ENCODE results near the gene NFATC1. TPM values are rescaled to one million over a fixed set of nuclear protein-coding genes. Genes with fewer than 3 reads are reported as not detected.

The NFATC1 gene
- total and polyA plus RNA-seq, 2 donors, result 5.4 to 23.8 TPM

DNA sequence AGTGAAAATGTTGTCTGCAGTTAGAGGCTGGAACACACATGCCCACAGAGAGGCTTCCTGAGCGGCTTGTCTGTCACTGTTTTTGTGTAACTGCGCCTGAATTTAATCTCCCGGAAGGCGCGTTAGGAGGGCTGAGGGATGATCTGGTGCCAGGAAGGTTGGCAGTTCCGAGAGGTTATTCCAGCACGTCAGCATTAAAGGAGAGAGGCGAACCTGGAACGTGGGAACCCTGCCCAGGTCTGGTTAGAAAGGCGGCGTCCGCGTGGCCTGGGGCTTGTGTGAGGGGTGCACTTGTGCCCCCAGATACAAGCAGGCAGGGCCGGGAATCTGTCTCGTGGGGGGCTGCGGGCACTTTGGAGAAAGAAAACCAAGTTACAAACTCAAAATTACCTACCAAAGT lies 75.3 kb downstream of the NFATC1 start:
- no peak overlapping the region for H3K4me3 ChIP-seq (ENCODE audit: low read length in 2 of 2)

DNA sequence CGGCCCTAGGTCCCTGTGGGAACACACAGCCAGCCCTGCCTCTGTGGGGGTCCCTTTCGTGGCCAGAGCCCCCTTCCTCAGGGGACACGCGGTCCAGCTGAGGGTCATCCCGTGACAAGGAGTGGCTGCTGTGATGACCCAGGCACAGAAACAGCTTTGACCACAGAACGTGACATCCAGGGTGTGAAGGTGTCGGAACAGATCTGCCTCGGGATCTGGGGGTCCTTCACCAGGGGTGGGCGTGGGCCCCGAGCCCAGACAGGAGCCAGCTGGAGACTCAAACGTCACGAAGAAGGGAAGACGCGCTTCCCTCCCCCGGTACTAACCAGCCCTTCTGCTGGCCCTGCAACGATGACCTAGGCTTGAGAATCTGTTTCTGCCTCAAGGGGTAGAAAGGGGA lies 75.9 kb downstream of the NFATC1 start:
- no peak for DNase-seq (ENCODE audit: low read depth in 6 of 9, low spot score in 9 of 9)
- WGBS, result 98% methylated on average over 16 of the region's 16 CpGs
- H3K27me3 ChIP-seq (ENCODE audit: control insufficient read depth in 2 of 2, insufficient read depth in 1 of 2, low read length in 1 of 2), result no peaks in the 10 kb centered on the region
- peaks cover 12 to 45% of the 10 kb centered on the region in 2 donors for H3K36me3 ChIP-seq (ENCODE audit: control insufficient read depth in 2 of 2, insufficient read depth in 2 of 2, low read length in 1 of 2)
- no peak overlapping the region for H3K27ac ChIP-seq (ENCODE audit: low read depth in 1 of 2, low read length in 1 of 2)
- H3K4me3 ChIP-seq (ENCODE audit: low read length in 2 of 2), result no peak overlapping the region
- H3K9me3 ChIP-seq (ENCODE audit: control insufficient read depth in 2 of 2, insufficient read depth in 1 of 2, low read length in 1 of 2), result peaks cover 3 to 21% of the 10 kb centered on the region in 2 donors
- peaks cover 0 to 19% of the 10 kb centered on the region in 2 donors for H3K4me1 ChIP-seq (ENCODE audit: control insufficient read depth in 2 of 2, insufficient read depth in 2 of 2, low read length in 2 of 2)

More for the DNA sequence above, 75.3 kb downstream of the NFATC1 start:
- Histone ChIP-seq H3K9me3 (ENCODE audit: control insufficient read depth in 2 of 2, insufficient read depth in 1 of 2, low read length in 1 of 2) (peaks cover 0 to 16% of the 10 kb centered on the region in 2 donors), H3K4me1 (ENCODE audit: control insufficient read depth in 2 of 2, insufficient read depth in 2 of 2, low read length in 2 of 2) (peaks cover 0 to 24% of the 10 kb centered on the region in 2 donors), H3K27ac (ENCODE audit: low read depth in 1 of 2, low read length in 1 of 2) (no peak overlapping the region), H3K36me3 (ENCODE audit: control insufficient read depth in 2 of 2, insufficient read depth in 2 of 2, low read length in 1 of 2) (peaks cover 12 to 40% of the 10 kb centered on the region in 2 donors), H3K27me3 (ENCODE audit: control insufficient read depth in 2 of 2, insufficient read depth in 1 of 2, low read length in 1 of 2) (no peaks in the 10 kb centered on the region)
- WGBS, result 93% methylated on average over 16 of the region's 16 CpGs
- no peak for DNase-seq (ENCODE audit: low read depth in 6 of 9, low spot score in 9 of 9)

DNA sequence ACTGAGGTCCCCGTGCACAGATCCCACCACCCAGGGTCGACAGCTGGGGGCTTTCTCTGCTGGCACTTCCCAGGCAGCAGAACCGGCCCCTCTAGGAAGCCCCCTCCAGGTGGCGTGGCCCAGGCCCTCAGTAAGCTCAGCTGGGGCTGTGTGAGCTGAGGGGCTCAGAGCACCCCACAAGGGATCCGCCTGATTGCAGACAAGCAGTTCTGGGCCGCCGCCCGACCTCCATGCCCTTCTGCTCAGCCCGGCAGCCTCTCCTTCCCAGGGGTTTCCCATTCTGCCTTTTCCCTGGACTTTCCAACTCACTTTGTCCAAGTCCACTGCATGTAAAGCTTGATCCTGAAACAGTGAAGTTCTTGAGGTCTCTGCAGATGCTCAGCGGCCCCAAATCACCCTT lies 76.4 kb downstream of the NFATC1 start:
- no peak overlapping the region for H3K4me3 ChIP-seq (ENCODE audit: low read length in 2 of 2)
- WGBS, result 98% methylated on average over 10 of the region's 10 CpGs
- DNase-seq (ENCODE audit: low read depth in 6 of 9, low spot score in 9 of 9), result no peak
- H3K27ac ChIP-seq (ENCODE audit: low read depth in 1 of 2, low read length in 1 of 2), result no peak overlapping the region
- H3K27me3 ChIP-seq (ENCODE audit: control insufficient read depth in 2 of 2, insufficient read depth in 1 of 2, low read length in 1 of 2), result no peaks in the 10 kb centered on the region
- peaks cover 3 to 24% of the 10 kb centered on the region in 2 donors for H3K9me3 ChIP-seq (ENCODE audit: control insufficient read depth in 2 of 2, insufficient read depth in 1 of 2, low read length in 1 of 2)
- H3K4me1 ChIP-seq (ENCODE audit: control insufficient read depth in 2 of 2, insufficient read depth in 2 of 2, low read length in 2 of 2), result peaks cover 0 to 18% of the 10 kb centered on the region in 2 donors
- H3K36me3 ChIP-seq (ENCODE audit: control insufficient read depth in 2 of 2, insufficient read depth in 2 of 2, low read length in 1 of 2), result peaks cover 12 to 46% of the 10 kb centered on the region in 2 donors

DNA sequence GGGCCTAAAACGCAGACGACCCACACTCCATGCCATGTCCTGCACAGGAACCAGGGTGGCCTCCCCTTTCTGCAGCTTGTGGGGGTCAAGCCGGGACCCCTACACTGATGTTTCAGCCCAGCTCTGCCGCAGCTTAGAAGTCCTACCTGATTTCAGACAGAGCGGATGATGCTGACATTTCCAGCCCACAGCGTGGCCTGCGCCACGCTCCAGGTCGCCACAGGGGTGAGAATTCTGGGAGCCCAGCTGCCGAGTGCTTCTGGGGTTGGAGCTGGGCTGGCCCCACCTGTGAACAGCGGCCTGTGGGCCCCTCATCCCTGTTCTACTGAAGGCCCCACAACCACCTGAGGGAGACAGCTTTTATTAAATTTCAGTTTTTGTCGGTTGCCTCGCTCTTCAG lies 77.2 kb downstream of the NFATC1 start:
- Histone ChIP-seq H3K4me3 (ENCODE audit: low read length in 2 of 2) (no peak overlapping the region), H3K27me3 (ENCODE audit: control insufficient read depth in 2 of 2, insufficient read depth in 1 of 2, low read length in 1 of 2) (no peaks in the 10 kb centered on the region), H3K36me3 (ENCODE audit: control insufficient read depth in 2 of 2, insufficient read depth in 2 of 2, low read length in 1 of 2) (peaks cover 9 to 44% of the 10 kb centered on the region in 2 donors), H3K9me3 (ENCODE audit: control insufficient read depth in 2 of 2, insufficient read depth in 1 of 2, low read length in 1 of 2) (peaks cover 3 to 30% of the 10 kb centered on the region in 2 donors), H3K4me1 (ENCODE audit: control insufficient read depth in 2 of 2, insufficient read depth in 2 of 2, low read length in 2 of 2) (peaks cover 2 to 22% of the 10 kb centered on the region in 2 donors), H3K27ac (ENCODE audit: low read depth in 1 of 2, low read length in 1 of 2) (no peak overlapping the region)
- DNase-seq (ENCODE audit: low read depth in 6 of 9, low spot score in 9 of 9), result no peak
- WGBS, result 98% methylated on average over 13 of the region's 13 CpGs

DNA sequence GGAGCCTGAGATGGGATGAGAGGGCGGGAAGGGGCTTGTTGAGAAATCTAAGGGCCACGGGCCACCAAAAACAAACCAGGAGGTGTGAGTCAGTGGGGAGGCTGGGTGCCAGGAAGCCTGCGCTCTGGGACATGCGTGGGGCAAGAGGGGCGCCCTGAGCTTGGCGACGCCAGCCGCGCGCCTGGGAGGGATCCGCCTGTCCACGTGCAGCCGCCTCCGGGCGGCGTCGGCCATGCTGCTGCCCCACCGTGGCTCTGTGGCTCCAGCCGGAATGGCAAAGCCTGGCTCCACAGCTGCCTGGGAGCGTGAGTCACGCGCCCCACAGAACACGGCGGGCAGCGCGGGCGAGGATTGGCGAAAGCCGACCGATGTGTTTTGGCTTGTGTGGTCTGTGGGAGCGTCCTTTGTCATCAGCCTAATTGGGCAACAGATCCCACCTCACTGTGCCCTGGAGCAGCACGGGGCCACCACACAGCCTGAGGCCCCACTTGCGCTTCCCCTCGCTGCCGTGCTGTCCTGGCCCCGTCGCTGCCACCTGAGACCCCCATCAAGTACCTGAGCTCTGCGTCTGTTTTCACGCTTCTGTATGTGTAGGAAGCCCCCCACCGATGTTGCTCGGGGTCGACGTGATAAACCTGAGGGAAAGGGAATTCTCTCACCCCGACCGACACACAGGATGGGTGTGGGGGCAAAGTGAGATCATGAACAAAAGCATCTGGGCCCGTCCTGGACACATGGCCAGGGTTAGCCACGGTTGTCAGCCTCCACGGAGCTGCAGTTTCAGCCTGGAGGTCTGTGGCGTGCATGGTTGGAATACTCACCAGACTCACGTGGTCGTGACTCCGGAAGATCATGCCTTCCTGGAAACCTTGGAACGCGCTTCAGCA lies 80.5 kb downstream of the NFATC1 start:
- no peak for DNase-seq (ENCODE audit: low read depth in 6 of 9, low spot score in 9 of 9)
- H3K27ac ChIP-seq (ENCODE audit: low read depth in 1 of 2, low read length in 1 of 2), result no peak overlapping the region
- H3K4me1 ChIP-seq (ENCODE audit: control insufficient read depth in 2 of 2, insufficient read depth in 2 of 2, low read length in 2 of 2), result peaks cover 6 to 34% of the 10 kb centered on the region in 2 donors
- no peak overlapping the region for H3K4me3 ChIP-seq (ENCODE audit: low read length in 2 of 2)
- peaks cover 3 to 36% of the 10 kb centered on the region in 2 donors for H3K36me3 ChIP-seq (ENCODE audit: control insufficient read depth in 2 of 2, insufficient read depth in 2 of 2, low read length in 1 of 2)
- WGBS, result 96% methylated on average over 54 of the region's 54 CpGs
- H3K27me3 ChIP-seq (ENCODE audit: control insufficient read depth in 2 of 2, insufficient read depth in 1 of 2, low read length in 1 of 2), result no peaks in the 10 kb centered on the region
- peaks cover 3 to 30% of the 10 kb centered on the region in 2 donors for H3K9me3 ChIP-seq (ENCODE audit: control insufficient read depth in 2 of 2, insufficient read depth in 1 of 2, low read length in 1 of 2)

DNA sequence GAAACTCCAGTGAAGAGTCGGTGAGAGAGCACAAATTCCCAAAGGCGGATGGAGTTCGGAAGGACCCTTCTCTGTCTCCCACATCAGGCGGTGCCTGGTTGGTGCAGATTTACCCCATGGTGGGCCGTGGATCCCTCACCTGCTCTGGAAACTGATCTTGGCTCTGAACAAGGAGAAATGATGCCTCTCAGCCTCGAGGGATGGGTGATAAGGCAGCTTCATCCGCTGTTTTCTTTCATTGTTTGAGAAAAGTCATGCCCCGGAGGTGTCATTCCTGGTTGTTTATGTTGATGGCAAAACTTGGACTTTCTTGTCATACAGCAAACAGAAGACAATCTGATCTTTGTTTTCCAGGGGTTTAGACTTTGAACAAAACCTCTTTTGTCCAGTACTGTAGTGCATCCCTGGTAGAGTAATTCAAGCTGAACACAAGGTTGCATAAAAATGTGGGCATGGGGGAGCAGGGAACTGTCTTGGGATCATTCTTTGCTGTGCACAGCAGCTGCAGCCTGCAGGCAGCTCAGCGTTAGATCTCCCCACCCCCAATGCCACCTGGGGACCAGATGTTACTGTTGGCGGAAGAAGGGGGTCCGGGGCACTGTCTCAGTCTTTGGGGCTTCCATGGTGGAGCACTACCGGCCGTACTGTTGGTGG lies 81.3 kb downstream of the NFATC1 start:
- H3K36me3 ChIP-seq (ENCODE audit: control insufficient read depth in 2 of 2, insufficient read depth in 2 of 2, low read length in 1 of 2), result peaks cover 3 to 36% of the 10 kb centered on the region in 2 donors
- 81% methylated on average over 13 of the region's 13 CpGs for WGBS
- H3K4me1 ChIP-seq (ENCODE audit: control insufficient read depth in 2 of 2, insufficient read depth in 2 of 2, low read length in 2 of 2), result peaks cover 6 to 34% of the 10 kb centered on the region in 2 donors
- no peaks in the 10 kb centered on the region for H3K27me3 ChIP-seq (ENCODE audit: control insufficient read depth in 2 of 2, insufficient read depth in 1 of 2, low read length in 1 of 2)
- peaks cover 3 to 30% of the 10 kb centered on the region in 2 donors for H3K9me3 ChIP-seq (ENCODE audit: control insufficient read depth in 2 of 2, insufficient read depth in 1 of 2, low read length in 1 of 2)
- H3K4me3 ChIP-seq (ENCODE audit: low read length in 2 of 2), result no peak overlapping the region
- peak in 2 of 9 donors; percentile 55 to 63 for DNase-seq (ENCODE audit: low read depth in 6 of 9, low spot score in 9 of 9)
- no peak overlapping the region for H3K27ac ChIP-seq (ENCODE audit: low read depth in 1 of 2, low read length in 1 of 2)

DNA sequence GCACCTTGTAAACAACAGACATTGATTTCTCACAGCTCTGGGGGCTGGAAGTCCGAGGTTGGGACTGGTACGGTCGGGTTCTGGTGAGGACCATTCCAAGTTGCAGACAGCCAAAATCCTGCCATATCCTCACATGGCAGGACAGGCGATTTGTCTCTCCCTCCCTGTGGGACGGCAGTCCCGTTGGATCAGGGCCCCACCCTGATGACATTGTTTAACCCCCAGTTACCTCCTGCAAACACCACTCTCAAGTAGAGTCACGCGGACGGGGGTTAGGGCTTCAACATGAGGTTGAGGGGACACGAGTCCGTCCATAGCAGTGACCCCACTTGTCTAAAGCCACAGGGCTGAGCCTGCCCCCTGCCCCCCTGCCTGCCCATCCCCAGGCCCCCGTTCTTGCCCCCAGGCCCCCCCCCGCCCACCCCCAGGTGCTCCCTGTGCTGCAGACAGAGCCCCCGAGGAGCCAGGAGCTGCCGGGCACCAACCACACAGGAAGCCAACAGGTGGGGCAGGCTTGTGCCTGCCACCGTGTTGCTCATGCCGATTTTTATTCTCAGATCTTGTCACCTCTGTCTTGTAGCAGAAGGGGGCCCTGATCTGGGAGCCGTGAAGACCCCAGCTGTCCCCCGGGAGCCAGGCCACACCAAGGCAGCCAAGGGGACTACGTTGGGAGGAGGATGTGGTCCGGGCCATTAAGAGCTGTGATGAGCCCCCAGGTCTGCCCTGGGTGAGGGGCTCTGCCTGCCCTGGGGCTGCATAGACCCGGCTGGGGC lies 82.2 kb downstream of the NFATC1 start:
- H3K27ac ChIP-seq (ENCODE audit: low read depth in 1 of 2, low read length in 1 of 2), result no peak overlapping the region
- H3K4me1 ChIP-seq (ENCODE audit: control insufficient read depth in 2 of 2, insufficient read depth in 2 of 2, low read length in 2 of 2), result peaks cover 6 to 26% of the 10 kb centered on the region in 2 donors
- H3K27me3 ChIP-seq (ENCODE audit: control insufficient read depth in 2 of 2, insufficient read depth in 1 of 2, low read length in 1 of 2), result no peaks in the 10 kb centered on the region
- peaks cover 3 to 35% of the 10 kb centered on the region in 2 donors for H3K36me3 ChIP-seq (ENCODE audit: control insufficient read depth in 2 of 2, insufficient read depth in 2 of 2, low read length in 1 of 2)
- 63% methylated on average over 22 of the region's 22 CpGs for WGBS
- no peak overlapping the region for H3K4me3 ChIP-seq (ENCODE audit: low read length in 2 of 2)
- H3K9me3 ChIP-seq (ENCODE audit: control insufficient read depth in 2 of 2, insufficient read depth in 1 of 2, low read length in 1 of 2), result peaks cover 3 to 29% of the 10 kb centered on the region in 2 donors
- DNase-seq (ENCODE audit: low read depth in 6 of 9, low spot score in 9 of 9), result peak in 2 of 9 donors; percentile 33 to 42

DNA sequence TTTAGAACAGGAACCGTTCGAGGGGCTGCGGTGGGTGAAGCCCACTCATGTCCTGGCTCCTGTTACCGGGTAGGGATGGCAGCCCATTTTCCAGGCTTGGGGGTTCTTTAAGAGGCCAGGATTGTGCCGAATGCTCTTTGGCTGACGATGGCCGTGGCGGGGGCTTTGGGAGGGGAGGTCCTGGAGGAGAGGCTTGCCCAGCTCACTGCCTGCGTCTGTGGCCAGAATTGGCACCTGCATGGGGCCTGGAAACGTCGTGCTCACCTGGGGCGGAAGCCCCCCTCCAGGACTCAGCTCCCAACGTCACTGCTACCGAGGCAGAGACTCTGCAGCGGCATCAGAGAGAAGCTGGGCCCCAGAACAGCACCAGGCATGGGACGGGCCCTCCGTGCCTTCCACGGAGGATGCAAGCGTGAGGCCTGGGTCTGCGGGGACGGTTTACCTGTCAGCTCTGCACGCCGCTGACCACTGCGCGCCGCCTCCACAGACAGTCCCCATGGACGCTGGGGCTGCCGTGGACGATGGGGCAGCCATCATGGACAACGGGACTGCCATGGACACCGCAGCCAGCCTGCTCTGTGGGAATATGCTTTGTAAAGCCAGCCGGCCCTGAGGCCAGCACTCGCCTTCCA lies 82.9 kb downstream of the NFATC1 start:
- 96% methylated on average over 33 of the region's 33 CpGs for WGBS
- peaks cover 3 to 24% of the 10 kb centered on the region in 2 donors for H3K9me3 ChIP-seq (ENCODE audit: control insufficient read depth in 2 of 2, insufficient read depth in 1 of 2, low read length in 1 of 2)
- no peak for DNase-seq (ENCODE audit: low read depth in 6 of 9, low spot score in 9 of 9)
- peaks cover 3 to 30% of the 10 kb centered on the region in 2 donors for H3K36me3 ChIP-seq (ENCODE audit: control insufficient read depth in 2 of 2, insufficient read depth in 2 of 2, low read length in 1 of 2)
- no peaks in the 10 kb centered on the region for H3K27me3 ChIP-seq (ENCODE audit: control insufficient read depth in 2 of 2, insufficient read depth in 1 of 2, low read length in 1 of 2)
- H3K4me3 ChIP-seq (ENCODE audit: low read length in 2 of 2), result no peak overlapping the region
- H3K27ac ChIP-seq (ENCODE audit: low read depth in 1 of 2, low read length in 1 of 2), result no peak overlapping the region
- peaks cover 6 to 25% of the 10 kb centered on the region in 2 donors for H3K4me1 ChIP-seq (ENCODE audit: control insufficient read depth in 2 of 2, insufficient read depth in 2 of 2, low read length in 2 of 2)
